GM18867 (cell line): ENCODE results near the gene CLCF1.
A peak's percentile ranks its signal among the peaks of the same experiment; 100 is the strongest.

Experiments
- ATAC-seq: cut with Tn5 transposase; IDR thresholded peaks from one replicate; pipeline ENCODE4 v1.9.1; 2021; ENCODE audit warnings: mild to moderate bottlenecking, moderate library complexity; ENCODE audit not compliant: unreplicated experiment

CLCF1 gene

DNA sequence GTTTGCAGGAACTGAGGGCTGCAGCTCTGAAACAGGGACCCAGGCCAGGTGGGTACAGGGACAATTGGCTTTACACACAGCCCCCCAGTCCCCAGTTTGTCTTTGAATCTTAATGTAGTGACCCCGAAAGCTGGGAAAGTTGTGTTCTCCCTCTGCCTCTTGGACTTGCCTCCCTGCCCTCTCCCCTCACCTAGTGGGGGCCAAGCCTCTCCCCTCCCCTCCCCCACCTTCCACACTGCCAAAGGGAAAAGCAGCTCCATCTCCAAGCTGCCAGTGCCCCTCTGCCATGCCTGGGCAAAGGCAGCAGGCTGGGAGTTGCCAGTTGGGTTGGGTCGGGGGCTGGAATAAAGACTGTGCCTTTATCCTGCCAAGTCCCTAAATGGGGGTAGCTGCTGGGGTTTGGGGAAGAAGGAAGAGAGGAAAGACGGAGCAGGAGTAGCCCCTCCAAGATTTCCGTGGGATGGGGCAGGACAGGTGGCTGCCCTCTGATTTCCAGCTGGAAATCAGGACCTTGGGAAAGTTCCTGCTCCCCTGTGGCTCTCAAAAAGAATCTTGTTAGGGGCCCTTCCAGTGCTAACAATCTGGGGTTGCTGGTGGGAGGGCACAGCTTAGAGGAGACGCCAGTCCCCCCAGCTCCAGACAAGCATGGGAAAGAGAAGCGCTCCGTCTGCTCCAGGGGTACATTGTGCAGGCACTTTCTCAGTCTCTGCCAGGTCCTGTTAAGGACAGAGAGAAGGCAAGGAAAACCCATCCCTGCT is 2.8 kb upstream of the CLCF1 start:
- ATAC-seq, result no peak

DNA sequence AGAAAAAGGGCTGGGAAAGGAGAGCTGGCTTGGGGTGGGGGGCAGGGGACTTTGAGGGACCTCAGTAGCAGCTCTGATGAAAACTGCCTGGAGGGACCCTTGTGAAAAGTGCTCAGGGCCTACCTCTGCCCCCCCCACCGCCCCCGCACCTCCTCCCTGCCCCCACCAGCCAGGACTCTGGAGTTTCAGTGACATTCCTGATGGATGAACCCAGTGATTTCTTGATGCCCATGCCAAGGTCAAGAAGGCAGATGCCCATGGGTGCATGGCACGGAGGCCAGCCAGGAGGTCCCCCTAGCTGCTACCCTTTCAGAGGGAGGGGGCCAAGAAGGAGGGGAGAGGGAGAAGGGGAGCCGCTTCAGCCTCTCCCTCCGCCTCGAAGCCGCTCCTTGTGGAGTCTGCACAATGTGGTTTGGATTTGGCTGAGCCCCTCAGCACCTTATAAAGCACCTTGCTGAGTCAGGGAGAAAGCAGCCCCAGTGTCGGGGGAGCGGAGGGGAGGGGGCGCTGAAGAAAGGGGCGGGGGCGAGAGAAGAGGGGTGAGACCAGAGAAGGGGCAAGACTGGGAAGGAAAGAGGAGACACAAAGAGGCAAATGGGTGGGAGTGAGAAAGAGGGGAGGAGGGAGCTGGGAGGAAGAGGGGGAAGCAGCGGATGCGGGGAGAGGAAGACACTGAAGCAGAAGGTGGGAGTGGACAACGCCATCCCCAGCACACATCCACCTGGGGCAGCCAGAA is 2.1 kb upstream of the CLCF1 start:
- no peak for ATAC-seq

GRCh38 chr11:67374571-67375281 is 1.3 kb upstream of the CLCF1 start:
- no peak for ATAC-seq

- ATAC-seq, result no peak
Observed at GRCh38 chr11:67373648-67374570, 511 bp upstream of the CLCF1 start.

DNA sequence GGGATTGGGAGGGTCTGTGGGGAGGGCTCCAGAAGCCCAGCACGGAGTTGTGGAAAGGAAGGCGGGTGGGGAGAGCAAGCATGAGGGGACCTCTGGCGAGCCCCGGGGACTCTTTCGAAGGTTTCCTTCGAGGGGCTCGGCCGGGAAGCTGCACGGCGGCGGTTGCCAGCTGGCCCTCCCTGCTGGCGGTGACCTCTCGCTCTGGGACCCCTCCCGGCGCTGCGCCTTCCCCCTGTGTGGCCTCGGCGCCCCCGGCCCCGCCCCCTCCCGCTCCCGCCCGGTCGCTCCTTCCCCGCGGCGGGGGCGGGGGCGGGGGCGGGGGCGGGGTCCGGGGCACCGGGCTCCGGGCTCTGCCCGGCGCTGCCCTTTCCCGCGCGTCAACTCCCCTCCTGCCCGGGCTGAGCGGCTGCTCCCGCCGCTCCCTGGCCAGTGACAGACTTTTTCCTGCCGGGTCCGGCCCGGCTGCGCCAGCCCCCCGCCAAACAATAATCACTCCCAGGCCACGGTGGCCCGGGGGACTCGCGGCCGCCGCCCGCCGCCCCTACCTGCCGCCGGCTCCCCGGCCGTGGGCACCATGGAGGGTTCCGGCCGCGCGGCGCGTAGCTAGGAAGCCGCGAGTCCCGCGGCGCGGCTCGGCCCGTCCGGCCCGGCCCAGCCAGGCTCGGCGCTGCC is 941 bp downstream of the CLCF1 start:
- no peak for ATAC-seq

GRCh38 chr11:67371911-67372320 is 1.5 kb downstream of the CLCF1 start:
- no peak for ATAC-seq

GRCh38 chr11:67371189-67371910 is 2.0 kb downstream of the CLCF1 start:
- no peak for ATAC-seq

GRCh38 chr11:67370351-67371076 is 2.9 kb downstream of the CLCF1 start:
- no peak for ATAC-seq

DNA sequence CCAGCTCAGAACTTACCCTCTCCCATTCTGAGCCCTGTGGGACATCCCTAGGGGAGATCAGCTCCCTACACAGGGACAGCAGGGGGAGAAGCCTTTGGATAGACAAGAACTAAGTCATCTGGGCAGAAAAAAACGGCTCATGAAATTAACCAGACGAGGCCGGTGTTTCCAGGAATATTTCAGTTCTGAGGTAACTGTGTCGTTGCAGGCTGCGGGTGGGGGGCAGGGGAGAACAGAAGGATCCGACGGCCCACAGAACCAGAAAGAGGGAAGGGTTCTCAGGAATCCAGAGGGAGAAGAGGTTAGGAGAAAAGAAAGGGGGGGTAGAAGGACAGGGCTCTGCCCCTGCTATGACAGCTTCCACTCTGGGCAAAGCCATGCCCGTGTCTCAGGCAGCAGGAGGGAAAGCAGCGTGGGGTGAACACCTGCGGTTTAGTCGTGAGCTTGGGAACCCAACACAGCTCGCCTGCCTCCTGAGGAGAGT is 3.6 kb downstream of the CLCF1 start:
- ATAC-seq, result no peak

DNA sequence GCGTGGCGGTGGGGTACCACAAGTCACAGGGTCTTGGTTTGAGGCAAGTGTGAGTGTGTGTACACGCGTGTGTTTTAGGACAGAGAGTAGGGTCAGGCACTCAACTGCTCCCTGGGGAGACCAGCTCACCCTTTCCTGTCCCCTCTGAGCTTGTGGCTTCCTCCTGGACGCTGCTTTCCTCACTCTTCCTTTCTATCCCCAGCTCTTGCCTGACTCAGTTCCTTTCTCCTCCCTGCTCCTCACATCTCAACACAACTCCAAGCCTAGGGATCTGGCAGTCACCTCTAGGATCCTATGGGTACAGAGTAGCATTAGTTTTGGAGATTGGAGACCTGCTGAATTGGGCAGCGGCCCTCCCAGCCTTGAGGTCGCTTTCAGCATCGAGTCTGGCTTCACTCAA is 4.1 kb downstream of the CLCF1 start:
- ATAC-seq, result no peak

DNA sequence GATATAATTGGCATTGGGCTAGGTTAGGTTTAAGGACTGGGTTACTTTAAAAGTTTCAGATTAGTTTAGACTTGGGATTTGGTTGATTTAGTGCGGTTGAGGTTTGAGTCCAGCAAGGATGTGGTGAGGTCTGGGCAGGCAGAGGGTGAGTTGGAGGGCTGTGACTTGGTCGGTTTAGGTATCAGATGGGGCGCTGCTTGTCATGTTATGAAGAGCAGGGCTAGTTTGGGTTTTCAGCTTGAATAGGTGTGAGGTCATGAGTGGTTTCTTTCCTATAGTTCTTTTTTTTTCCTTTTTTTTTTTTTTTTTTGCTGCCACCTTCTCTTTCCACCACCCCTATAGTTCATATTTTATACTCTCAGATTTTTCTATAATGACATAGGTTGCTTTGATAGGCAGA is 4.8 kb downstream of the CLCF1 start:
- peak; percentile 45 for ATAC-seq

- no peak for ATAC-seq
Observed at GRCh38 chr11:67367761-67368227, 5.6 kb downstream of the CLCF1 start.

DNA sequence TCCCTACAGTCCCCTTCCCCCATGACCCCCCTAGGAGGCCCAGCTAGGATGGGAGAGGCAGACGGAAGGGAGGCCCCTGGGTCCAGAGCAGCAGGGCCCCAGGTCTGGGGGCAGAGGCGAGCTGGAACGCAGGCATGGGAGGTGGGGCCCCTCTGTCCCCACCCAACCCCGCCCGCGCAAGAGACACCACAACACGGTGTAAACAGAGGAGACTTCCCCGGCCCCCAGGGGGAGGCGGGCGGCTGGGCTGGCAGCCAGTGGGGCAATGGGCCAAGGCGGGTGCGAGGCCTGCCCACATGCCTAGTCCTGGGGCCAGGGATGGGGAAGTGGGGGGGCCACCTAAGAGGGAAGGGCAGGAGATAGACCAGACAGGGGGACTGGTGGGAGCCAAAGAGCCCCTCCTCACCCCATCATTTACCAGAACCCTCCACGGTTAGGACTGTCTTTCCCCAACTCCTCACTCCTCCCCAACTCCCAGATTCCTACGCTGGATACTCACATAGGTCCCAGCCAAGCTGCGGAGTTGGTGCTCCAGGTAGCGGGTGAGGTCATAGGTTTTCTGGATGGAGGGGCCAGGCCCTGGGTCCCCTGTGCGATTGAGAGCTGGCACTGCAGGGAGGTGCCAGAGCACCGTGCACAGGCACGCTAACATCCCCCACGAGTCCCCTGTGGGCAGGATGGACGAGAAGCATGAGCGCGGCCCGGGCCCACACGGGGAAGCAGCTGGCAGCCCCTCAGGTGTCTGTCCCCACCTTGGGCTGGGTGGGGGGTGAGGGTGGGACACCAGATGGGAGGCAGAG is 6.2 kb downstream of the CLCF1 start:
- ATAC-seq, result no peak

DNA sequence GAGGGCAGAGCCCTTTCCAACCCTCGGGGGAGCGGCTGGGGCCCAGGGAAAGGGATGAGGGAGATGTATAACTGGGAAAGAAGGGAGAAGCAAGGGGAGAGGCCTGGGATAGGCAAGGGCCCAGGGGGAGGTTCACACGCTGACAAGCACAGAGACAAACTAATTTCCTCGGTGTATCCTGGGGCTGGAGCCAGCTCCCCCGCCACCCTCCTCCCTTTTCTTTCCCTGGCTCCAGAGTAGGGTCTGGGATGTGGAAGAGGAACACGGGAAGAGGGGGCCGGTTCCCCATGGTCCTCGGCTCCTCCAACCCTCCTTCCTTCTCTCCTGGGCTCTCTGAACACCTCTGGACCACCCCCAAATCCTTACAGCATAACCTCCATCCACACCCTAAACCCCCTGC is 6.9 kb downstream of the CLCF1 start:
- no peak for ATAC-seq

DNA sequence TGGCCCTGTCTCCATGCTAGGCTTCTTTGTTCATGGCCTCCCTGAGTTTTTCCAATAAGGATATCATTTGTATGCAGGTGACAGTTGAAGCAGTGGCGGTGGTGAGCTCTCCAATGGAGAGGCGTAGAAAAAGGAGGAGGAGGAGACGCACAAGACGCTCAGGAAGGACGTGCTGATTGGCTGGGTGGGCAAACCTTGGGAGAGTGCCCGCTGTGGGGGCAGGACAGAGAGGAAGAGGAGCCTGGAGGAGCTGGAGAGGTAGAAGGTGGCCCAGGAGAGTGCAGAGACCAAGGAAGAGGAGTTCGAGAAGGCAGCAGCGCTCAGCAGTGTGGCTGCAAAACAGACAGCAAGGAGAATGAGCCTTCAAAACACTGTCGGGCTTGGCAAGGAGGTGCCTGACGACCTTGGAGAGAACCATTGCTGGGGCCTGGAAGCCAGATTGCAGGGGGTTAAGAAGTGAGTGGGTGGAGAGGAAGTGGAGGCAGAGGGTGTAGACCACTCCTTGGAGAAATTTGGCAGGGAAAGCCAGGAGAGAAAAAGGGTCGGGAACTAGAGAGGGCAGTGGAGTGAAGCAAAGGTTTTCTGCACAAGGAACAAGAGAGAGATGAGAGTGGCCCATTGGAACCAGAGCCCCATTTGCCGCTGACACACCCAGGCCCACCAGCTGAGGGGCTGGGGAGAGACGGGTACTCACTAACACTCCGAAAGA is 7.5 kb downstream of the CLCF1 start:
- ATAC-seq, result no peak

GRCh38 chr11:67364783-67365722 is 8.3 kb downstream of the CLCF1 start:
- ATAC-seq, result no peak
